Keratinocyte (primary cell): ENCODE measurements around the gene KIAA1217.

Experiments
- CTCF ChIP-seq, 3 experiments: IDR thresholded peaks in 1 of 3; conservative IDR thresholded peaks in 1 of 3; optimal IDR thresholded peaks in 1 of 3; 2 replicates in 2 of 3; 3 replicates in 1 of 3; pipeline versions ENCODE3 to v1.5.1; 2011; ENCODE audit warnings: low read length in 3 of 3, mild to moderate bottlenecking in 3 of 3, moderate library complexity in 2 of 3, control low read depth in 1 of 3, inconsistent platforms in 1 of 3; ENCODE audit not compliant: insufficient read depth in 2 of 3; ENCODE audit errors: extremely low read depth in 1 of 3
- EZH2 ChIP-seq: IDR thresholded peaks from one replicate; pipeline ENCODE4 v1.6.1; 2012; ENCODE audit warnings: inconsistent platforms, mild to moderate bottlenecking, low read length, moderate library complexity

GRCh38 chr10:24255881-24256311 is 47.0 kb downstream of the KIAA1217 start:
- no peak for TF ChIP-seq EZH2
- TF ChIP-seq CTCF (optimal IDR thresholded peaks at IDR 0.05 in 1 of 3, IDR thresholded peaks at IDR 0.05 in 1 of 3, conservative IDR thresholded peaks at IDR 0.05 in 1 of 3; ENCODE audit: extremely low read depth in 1 of 3, insufficient read depth in 2 of 3, low read length in 3 of 3) = no peak
